Keratinocyte (primary cell): ENCODE data around the gene TRIM8. TPM values are rescaled to one million over a fixed set of nuclear protein-coding genes. Genes with fewer than 3 reads are reported as not detected.

Experiments
- DNase-seq: peaks from one replicate; pipeline ENCODE4 v3.0.0-alpha.2; 2011; ENCODE audit warnings: low read depth, missing footprints, low spot score
- FAIRE-seq: peaks from 2 replicates; lab custom pipeline; 2011; peaks lifted over from hg19 to GRCh38; lab: Jason Lieb, UNC
- H2AFZ ChIP-seq: 2 replicates; pipeline ENCODE4 v1.6.0; 2012; ENCODE audit warnings: low read length, control low read depth, inconsistent platforms; ENCODE audit not compliant: control insufficient read depth
- H3K27ac ChIP-seq: 2 replicates; pipeline ENCODE4 v1.5.1; 2011; ENCODE audit warnings: low read length; ENCODE audit not compliant: control insufficient read depth, insufficient read depth
- H3K27me3 ChIP-seq: 3 replicates; pipeline ENCODE4 v1.6.0; 2011; ENCODE audit warnings: low read length; ENCODE audit not compliant: control insufficient read depth, insufficient read depth; ENCODE audit errors: extremely low read depth
- H3K36me3 ChIP-seq, 2 experiments: 2 replicates in 1 of 2; 3 replicates in 1 of 2; pipeline ENCODE4 v1.5.1; 2011; ENCODE audit warnings: low read length in 2 of 2, mild to moderate bottlenecking in 1 of 2; ENCODE audit not compliant: control insufficient read depth in 2 of 2, insufficient read depth in 2 of 2; ENCODE audit errors: extremely low read depth in 1 of 2
- H3K4me1 ChIP-seq: 3 replicates; pipeline ENCODE4 v1.5.1; 2011; ENCODE audit warnings: low read length; ENCODE audit not compliant: control insufficient read depth, insufficient read depth; ENCODE audit errors: extremely low read depth
- H3K4me2 ChIP-seq: 3 replicates; pipeline ENCODE4 v1.6.0; 2011; ENCODE audit warnings: low read depth, low read length; ENCODE audit not compliant: control insufficient read depth, insufficient read depth; ENCODE audit errors: extremely low read depth
- H3K4me3 ChIP-seq, 3 experiments: fragments of 200-600 bp in 1 of 3; sonication (generic) in 1 of 3; 2 replicates in 2 of 3; 3 replicates in 1 of 3; pipeline ENCODE4 v1.5.1; 2011 to 2016; ENCODE audit warnings: low read length in 3 of 3, mild to moderate bottlenecking in 3 of 3, control low read depth in 2 of 3, inconsistent platforms in 1 of 3, low read depth in 1 of 3, mixed read lengths in 1 of 3, mixed run types in 1 of 3, moderate library complexity in 1 of 3; ENCODE audit not compliant: control insufficient read depth in 2 of 3, insufficient read depth in 2 of 3; ENCODE audit errors: extremely low read depth in 1 of 3
- H3K79me2 ChIP-seq: 2 replicates; pipeline ENCODE4 v1.6.0; 2012; ENCODE audit warnings: low read length; ENCODE audit not compliant: control insufficient read depth, insufficient read depth
- H3K9ac ChIP-seq: 3 replicates; pipeline ENCODE4 v1.6.0; 2011; ENCODE audit warnings: low read length; ENCODE audit not compliant: control insufficient read depth, insufficient read depth; ENCODE audit errors: extremely low read depth
- H3K9me1 ChIP-seq: 3 replicates; pipeline ENCODE4 v1.6.0; 2011; ENCODE audit warnings: low read length; ENCODE audit not compliant: control insufficient read depth, insufficient read depth; ENCODE audit errors: extremely low read depth
- H3K9me3 ChIP-seq: 2 replicates; pipeline ENCODE4 v1.5.1; 2012; ENCODE audit warnings: low read depth, low read length; ENCODE audit not compliant: control insufficient read depth
- H4K20me1 ChIP-seq: 3 replicates; pipeline ENCODE4 v1.6.0; 2011; ENCODE audit warnings: low read length; ENCODE audit not compliant: control insufficient read depth, insufficient read depth; ENCODE audit errors: extremely low read depth
- EZH2 ChIP-seq: IDR thresholded peaks from one replicate; pipeline ENCODE4 v1.6.1; 2012; ENCODE audit warnings: inconsistent platforms, mild to moderate bottlenecking, low read length, moderate library complexity
- dilution Hi-C: fragments of 300-500 bp; cut with MboI; formaldehyde crosslinking; loops from one replicate; pipeline ENCODE4 v1.7.0; 2020; ENCODE audit warnings: low sequenced_read_pairs; ENCODE audit not compliant: extremely low pct_ligation_motif_present
- polyA plus RNA-seq, 5 experiments: library from polyadenylated mRNA; depleted of rRNA in 3 of 5; stranded (reverse) in 3 of 5; stranded (forward) in 1 of 5; unstranded in 1 of 5; fragments of >200 nt; gene quantifications; 1 replicate in 1 of 5; 2 replicates in 3 of 5; 3 replicates in 1 of 5; pipeline versions ENCODE4 v1.2.1 to v1.2.3, GENCODE V29; 2011 to 2012; ENCODE audit warnings: missing spikeins in 2 of 5, low read depth in 1 of 5, low replicate concordance in 1 of 5
- TF ChIP-seq, protein P1 (sequence below), 3 experiments: IDR thresholded peaks in 1 of 3; conservative IDR thresholded peaks in 1 of 3; optimal IDR thresholded peaks in 1 of 3; 2 replicates in 2 of 3; 3 replicates in 1 of 3; pipeline versions ENCODE3 to v1.5.1; 2011; ENCODE audit warnings: low read length in 3 of 3, mild to moderate bottlenecking in 3 of 3, moderate library complexity in 2 of 3, control low read depth in 1 of 3, inconsistent platforms in 1 of 3; ENCODE audit not compliant: insufficient read depth in 2 of 3; ENCODE audit errors: extremely low read depth in 1 of 3

The TRIM8 gene
- polyA plus RNA-seq, 1 donor (not counting 4 experiments of a cell fraction or from before 2014, with no cell fraction given), result 24.8 TPM

DNA sequence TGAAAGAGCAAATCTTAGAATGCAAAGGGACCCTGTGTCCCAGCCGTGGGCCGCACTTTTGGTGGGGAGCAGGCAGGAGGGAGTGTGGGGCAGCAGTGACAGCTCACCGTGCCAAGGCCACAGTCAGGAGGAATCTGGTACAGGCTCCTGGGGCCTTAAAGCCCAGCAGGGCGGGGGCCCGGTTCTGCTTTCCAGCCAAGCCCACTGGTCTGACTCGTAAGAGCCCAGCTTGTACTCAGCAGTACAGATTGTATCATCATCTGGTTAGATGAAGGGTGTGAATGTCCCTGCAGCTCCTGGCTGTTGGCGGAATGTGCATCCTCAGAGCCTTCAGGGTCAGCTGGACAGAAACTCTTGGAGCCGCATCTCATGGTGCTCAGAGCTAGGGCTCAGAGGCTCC is 30.5 kb upstream of the TRIM8 start:
- no peaks in the 10 kb centered on the region for H3K9me1 ChIP-seq
- H3K4me2 ChIP-seq, result no peak overlapping the region
- DNase-seq, result no peak
- no peak overlapping the region for H3K27ac ChIP-seq
- peaks cover 6 to 11% of the 10 kb centered on the region in 2 experiments for H3K36me3 ChIP-seq
- no peaks in the 10 kb centered on the region for H3K27me3 ChIP-seq
- H3K4me1 ChIP-seq, result peaks cover 6% of the 10 kb centered on the region
- FAIRE-seq, result no peak
- TF ChIP-seq, protein P1, sequence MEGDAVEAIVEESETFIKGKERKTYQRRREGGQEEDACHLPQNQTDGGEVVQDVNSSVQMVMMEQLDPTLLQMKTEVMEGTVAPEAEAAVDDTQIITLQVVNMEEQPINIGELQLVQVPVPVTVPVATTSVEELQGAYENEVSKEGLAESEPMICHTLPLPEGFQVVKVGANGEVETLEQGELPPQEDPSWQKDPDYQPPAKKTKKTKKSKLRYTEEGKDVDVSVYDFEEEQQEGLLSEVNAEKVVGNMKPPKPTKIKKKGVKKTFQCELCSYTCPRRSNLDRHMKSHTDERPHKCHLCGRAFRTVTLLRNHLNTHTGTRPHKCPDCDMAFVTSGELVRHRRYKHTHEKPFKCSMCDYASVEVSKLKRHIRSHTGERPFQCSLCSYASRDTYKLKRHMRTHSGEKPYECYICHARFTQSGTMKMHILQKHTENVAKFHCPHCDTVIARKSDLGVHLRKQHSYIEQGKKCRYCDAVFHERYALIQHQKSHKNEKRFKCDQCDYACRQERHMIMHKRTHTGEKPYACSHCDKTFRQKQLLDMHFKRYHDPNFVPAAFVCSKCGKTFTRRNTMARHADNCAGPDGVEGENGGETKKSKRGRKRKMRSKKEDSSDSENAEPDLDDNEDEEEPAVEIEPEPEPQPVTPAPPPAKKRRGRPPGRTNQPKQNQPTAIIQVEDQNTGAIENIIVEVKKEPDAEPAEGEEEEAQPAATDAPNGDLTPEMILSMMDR (optimal IDR thresholded peaks at IDR 0.05 in 1 of 3, IDR thresholded peaks at IDR 0.05 in 1 of 3, conservative IDR thresholded peaks at IDR 0.05 in 1 of 3; ENCODE audit: extremely low read depth in 1 of 3, insufficient read depth in 2 of 3, low read length in 3 of 3), result no peak
- no peaks in the 10 kb centered on the region for H4K20me1 ChIP-seq
- no peaks in the 10 kb centered on the region for H3K79me2 ChIP-seq
- no peaks in the 10 kb centered on the region for H3K9me3 ChIP-seq
- H3K4me3 ChIP-seq, result no peak overlapping the region
- no peak overlapping the region for H2AFZ ChIP-seq
- H3K9ac ChIP-seq, result no peak overlapping the region
- dilution Hi-C loops, result no loop called here

DNA sequence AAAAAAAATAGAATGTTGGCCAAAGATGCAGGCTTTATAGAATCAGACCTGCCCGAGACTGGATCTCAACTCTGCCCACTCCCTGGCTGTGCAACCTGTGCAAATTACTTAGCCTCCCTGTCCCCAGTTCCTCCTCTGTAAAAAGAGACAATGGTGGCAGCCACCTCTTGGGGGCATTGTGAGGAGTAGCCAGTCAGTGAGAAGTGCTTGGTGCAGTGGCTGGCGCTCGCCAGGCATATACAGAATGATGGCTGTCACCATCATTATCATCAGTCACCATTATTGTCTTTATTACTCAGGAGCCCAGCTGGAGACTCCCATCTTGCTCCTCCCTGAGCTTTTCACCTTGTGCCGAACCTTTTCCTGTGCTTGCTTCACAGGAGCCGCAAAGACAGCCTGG is 29.4 kb upstream of the TRIM8 start:
- H2AFZ ChIP-seq, result no peak overlapping the region
- H3K4me2 ChIP-seq, result no peak overlapping the region
- TF ChIP-seq, protein P1 (optimal IDR thresholded peaks at IDR 0.05 in 1 of 3, IDR thresholded peaks at IDR 0.05 in 1 of 3, conservative IDR thresholded peaks at IDR 0.05 in 1 of 3; ENCODE audit: extremely low read depth in 1 of 3, insufficient read depth in 2 of 3, low read length in 3 of 3), result no peak
- no peak for TF ChIP-seq EZH2
- H3K9me1 ChIP-seq, result no peaks in the 10 kb centered on the region
- no peak overlapping the region for H3K27ac ChIP-seq
- peaks cover 6 to 11% of the 10 kb centered on the region in 2 experiments for H3K36me3 ChIP-seq
- dilution Hi-C loops, result no loop called here
- no peaks in the 10 kb centered on the region for H3K9me3 ChIP-seq
- no peaks in the 10 kb centered on the region for H3K27me3 ChIP-seq
- DNase-seq (no peak), FAIRE-seq (no peak)
- H4K20me1 ChIP-seq, result no peaks in the 10 kb centered on the region
- no peak overlapping the region for H3K4me3 ChIP-seq
- no peak overlapping the region for H3K9ac ChIP-seq
- no peaks in the 10 kb centered on the region for H3K79me2 ChIP-seq
- H3K4me1 ChIP-seq, result peaks cover 11% of the 10 kb centered on the region
